GM23248 (cell line): ENCODE results near the gene TSHZ2.

Source experiments
- EZH2 ChIP-seq: fragments of 200-600 bp; sonication (generic); IDR thresholded peaks from 2 replicates; pipeline ENCODE4 v1.6.1; 2018; ENCODE audit warnings: antibody characterized with exemption, mild to moderate bottlenecking; ENCODE audit not compliant: insufficient read depth, poor library complexity, severe bottlenecking
- EZH2phosphoT487 ChIP-seq: fragments of 200-600 bp; sonication (generic); IDR thresholded peaks from 2 replicates; pipeline ENCODE4 v1.6.1; 2018; ENCODE audit warnings: antibody characterized with exemption, moderate library complexity, mild to moderate bottlenecking, low read depth; ENCODE audit not compliant: insufficient read depth

- TF ChIP-seq EZH2 (no peak), EZH2phosphoT487 (no peak)
These were observed 332.0 kb downstream of the TSHZ2 start for GRCh38 chr20:53304146-53304545.
